HG02588 (cell line): Measurements from ENCODE around the gene ANGEL2.
"Not testable (repeated sequence)": the region's sequence is repeated elsewhere in the genome, so short reads cannot be mapped to it uniquely, and the experiment has no call there.

Experiments
- ATAC-seq: cut with Tn5 transposase; IDR thresholded peaks from one replicate; pipeline ENCODE4 v1.9.1; 2021; ENCODE audit warnings: mild to moderate bottlenecking, moderate library complexity; ENCODE audit not compliant: unreplicated experiment

ANGEL2 gene

DNA sequence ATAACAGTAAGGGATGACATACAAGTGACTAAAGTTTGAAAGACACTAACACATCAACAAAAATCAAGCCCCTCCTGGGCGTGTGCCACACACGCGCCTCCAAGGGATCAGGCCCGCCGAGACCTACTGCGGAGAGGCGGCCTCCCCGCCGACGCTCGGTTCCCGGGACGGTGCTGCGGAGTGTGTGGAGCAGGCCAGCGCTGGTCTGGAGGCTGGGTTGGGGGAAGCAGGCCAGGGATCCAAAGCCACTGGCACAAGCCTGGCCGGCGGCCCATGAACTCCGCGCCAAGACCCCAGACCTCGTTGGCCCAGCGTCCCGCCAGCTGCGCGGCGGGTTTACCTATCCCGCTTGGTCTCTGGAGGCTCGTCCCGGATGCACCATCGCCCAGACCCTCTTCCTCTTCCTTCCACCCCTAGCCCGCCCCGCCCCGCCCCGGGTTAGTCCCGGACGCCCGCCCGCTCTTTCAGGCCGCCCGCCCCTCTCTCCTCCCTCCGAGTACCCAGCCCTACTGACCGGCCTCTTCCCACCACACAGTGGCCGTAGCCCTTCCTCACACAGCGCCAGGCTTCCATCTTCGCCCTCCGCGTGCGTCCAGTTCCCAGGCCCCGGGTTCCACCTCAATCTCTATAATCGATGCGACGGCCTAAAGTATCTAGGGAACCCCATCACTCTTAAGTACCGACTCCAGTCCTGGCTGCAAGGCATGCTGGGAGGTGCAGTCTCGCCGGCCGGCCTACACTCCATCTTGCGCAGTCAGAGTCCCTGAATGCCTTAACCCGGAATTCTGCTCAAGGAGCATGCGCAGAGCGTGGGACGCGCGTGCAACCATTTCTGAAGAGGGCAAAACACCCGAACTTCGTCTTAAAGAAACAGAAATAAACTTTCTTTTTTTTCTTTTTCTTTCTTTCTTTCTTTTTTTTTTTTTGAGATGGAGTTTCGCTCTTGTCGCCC, at the start of gene ANGEL2:
Gene ANGEL2, minus strand, starts transcription at position 769 of the 952 bp plus-strand sequence. Its CDS starts 196 bp downstream, at position 573.
- peak; percentile 93 for ATAC-seq

GRCh38 chr1:213061263-213061662, 45.6 kb upstream of the ANGEL2 start:
- ATAC-seq = no peak

- no peak for ATAC-seq
Observed at GRCh38 chr1:213060836-213061235, 45.2 kb upstream of the ANGEL2 start.

DNA sequence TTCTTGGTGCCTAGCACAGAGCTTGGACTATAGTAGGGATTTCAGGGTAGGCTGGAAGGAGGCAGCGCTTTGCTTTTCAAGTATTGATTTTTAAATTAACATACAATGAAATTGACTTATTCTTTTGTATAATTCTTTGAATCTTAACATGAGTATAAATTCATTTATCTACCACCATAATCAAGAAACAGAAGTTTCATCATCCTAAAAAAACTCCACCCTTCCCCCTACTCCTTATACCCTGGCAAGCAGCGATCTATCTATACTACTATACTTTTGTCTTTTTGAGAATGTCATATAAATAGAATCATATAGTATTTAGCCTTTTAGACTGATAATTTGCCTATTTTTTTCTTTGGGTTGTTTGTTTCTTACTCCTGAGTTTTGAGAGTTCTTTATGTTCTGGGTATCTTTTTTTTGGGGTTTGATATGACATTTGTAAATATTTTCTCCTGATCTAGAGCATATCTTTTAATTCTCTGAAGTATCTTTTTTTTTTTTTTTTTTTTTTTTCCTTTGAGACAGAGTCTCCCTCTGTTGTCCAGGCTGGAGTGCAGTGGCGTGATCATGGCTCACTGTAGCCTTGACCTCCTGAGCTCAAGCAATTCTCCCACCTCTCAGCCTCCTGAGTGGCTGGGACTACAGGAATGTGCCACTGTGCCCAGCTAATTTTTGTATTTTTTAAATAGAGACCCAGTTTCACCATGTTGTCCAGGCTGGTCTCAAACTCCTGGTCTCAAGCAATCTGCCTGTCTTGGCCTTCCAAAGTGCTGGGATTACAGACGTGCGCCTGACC, 41.8 kb upstream of the ANGEL2 start:
- ATAC-seq = no peak

DNA sequence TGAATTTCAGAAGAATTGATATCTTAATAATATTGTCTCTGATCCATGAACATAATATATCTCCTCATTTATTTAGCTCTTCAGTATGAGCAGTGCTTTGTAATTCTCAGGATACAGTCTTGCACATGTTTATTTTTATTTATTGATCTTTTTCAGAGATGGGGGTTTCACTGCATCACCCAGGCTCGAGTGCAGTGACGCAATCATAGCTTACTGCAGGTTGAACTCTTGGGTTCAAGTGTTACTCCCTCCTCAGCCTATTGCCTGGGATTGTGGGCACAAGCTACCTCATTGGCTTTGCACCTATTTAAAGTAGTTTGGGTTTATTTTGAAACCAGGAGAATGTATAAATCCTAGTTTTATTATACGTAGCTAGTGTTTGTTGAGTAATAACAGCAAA, 40.1 kb upstream of the ANGEL2 start:
- ATAC-seq = no peak

- no peak for ATAC-seq
Observed at GRCh38 chr1:213054733-213055591, 39.3 kb upstream of the ANGEL2 start.

DNA sequence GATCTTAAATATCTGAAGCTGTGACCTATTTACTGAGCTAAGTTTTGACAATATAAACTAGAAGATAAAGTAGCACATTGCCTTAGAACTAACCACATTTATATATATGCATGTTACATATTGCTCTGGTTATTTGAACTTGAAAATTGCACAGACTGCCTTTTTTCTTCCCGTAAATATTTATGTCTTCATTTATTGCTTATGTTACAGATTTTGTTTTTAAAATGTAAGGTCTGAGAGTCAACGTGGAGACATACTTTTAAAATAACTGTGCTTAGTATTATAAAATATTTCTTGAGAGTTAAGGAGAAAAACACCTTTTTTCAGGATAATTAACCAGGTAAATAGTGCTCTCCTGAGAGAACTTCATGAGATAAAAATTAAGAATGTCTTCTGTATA, 38.5 kb upstream of the ANGEL2 start:
- ATAC-seq = no peak

GRCh38 chr1:213053455-213053854, 37.8 kb upstream of the ANGEL2 start:
- no peak for ATAC-seq

DNA sequence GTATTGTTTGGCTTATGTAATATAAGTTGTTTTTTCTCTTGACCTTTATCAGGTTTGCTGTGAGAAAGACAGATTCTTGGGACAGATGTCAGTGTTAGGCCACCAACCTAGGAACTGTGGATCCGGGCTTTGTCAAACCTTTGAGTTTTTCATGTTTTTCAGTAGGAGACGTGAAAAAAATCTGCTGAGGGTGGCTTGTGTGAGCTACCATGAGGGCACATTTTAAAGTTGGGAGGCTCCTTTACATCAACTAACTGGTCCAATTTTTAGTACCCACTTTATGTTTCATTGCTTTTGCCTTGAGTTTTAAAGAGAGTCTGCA, 36.2 kb upstream of the ANGEL2 start:
- ATAC-seq = no peak

GRCh38 chr1:213051127-213051880, 35.6 kb upstream of the ANGEL2 start, which contains the start of gene RPS6KC1:
Gene RPS6KC1 (plus strand): TSS chr1:213051241. CDS start chr1:213051405, 164 bp downstream.
- peak; percentile 99 for ATAC-seq

DNA sequence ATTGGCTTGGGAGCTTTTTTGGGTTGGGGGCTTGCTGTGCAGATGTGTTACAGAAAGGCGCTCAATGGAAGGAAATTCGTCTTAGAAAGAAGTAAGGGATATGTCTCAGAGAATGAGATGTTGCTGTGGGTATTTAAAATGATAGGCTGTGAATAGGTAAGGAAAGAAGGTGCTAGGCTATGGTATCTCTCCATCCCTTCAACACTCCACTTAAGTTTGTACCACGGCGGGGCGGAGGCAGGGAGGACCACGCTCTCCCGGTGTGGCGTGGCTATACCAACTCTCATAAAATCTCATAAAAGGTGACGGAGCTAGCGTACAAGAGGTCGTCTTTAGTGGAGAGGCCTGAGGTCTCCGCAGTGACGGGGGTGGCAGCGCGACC, 35.1 kb upstream of the ANGEL2 start:
- ATAC-seq = peak; percentile 37

- no peak for ATAC-seq
Observed at GRCh38 chr1:213049232-213049631, 33.6 kb upstream of the ANGEL2 start.

- ATAC-seq = not testable (repeated sequence)
Observed at GRCh38 chr1:213045321-213046226, 29.9 kb upstream of the ANGEL2 start.

DNA sequence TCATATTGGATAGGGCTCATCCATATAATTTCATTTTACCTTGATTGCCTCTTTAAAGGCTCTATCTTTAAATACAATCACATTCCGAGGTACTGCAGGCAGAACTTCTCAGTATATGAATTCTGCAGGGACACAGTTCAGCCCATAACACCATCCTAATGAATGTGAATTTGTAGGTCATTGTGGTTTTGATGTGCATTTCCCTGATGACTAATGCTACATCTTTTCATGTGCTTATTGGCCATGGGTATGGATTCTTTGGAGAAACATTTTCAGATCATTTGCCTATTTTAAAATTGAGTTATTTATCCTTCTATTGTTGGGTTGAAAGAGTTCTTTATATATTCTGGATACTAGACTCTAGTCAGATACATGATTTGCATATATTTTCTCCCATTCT, 25.8 kb upstream of the ANGEL2 start:
- no peak for ATAC-seq

DNA sequence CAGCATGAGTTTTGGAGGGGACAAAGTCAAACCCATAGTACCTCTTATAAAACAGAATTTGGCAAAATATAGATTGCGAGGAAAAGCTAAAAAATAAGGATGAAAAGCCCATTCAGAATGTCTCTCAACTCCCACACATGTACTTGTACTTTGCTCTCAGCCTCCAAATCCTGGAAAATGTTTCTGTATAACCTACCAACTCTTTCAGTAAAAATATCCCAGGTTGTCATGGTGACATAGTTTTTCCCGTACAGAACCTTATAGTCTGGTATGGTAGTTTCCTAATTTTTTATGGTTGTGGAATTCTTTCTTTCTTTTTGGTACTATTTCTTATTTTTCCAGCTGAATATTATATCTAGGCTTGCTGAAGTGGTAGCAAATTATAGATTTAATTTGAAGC, 19.9 kb upstream of the ANGEL2 start:
- no peak for ATAC-seq

DNA sequence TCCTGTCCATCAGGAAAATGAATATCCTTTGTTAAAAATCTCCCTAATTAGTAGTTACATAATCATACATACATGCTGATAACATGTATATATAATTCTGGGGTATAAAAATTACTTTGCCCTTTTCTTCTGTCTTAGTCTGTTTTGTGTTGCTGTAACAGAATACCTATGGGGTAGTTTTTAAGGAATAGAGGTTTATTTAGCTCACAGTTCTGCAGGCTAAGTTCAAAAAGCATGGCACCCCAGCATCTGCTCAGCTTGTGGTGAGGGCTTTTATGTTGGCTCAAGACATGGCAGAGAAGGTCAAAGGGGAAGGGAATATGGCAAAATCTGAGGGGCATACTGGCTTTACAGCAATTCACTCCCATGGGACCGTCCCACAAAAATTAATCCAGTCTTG, 19.0 kb upstream of the ANGEL2 start:
- ATAC-seq = no peak

DNA sequence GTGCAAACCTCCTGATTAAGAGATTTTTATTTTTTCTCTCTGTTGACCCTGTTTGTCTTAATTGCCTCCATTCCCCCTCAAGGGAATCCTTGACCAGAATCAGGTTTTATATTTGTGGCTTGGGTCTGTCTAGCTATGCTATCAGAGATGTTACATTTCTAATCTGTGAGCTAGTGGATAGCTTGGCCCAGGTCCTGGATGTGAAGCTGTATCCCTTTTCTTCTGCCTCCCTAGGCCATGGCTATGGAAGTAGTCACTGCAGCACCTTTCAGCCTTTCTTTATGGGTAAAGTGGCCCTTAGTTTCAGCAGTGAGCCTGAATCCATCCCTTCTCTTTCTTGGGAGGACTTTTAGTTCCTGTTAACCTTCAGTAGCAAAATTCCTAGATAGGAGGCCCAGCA, 17.0 kb upstream of the ANGEL2 start:
- no peak for ATAC-seq

- ATAC-seq = not testable (repeated sequence)
Observed at GRCh38 chr1:213027024-213027423, 11.4 kb upstream of the ANGEL2 start.

DNA sequence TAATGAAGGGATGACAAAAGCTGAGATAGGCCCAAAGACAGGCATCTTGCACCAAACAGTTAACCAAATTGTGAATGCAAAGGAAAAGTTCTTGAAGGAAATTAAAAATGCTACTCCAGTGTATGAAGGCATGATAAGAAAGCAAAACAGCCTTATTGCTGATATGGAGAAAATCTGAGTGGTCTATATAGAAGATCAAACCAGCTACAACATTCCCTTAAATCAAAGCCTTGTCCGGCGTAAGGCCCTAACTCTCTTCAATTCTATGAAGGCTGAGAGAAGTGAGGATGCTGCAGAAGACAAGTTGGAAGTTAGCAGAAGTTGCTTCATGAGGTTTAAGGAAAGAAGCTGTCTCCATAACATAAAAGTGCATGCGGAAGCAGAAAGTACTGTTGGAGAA, 4.3 kb upstream of the ANGEL2 start:
- no peak for ATAC-seq
